Epithelial cell of esophagus (primary cell): Measurements from ENCODE around the gene OR5A2.
"Not testable (repeated sequence)": the region's sequence is repeated elsewhere in the genome, so short reads cannot be mapped to it uniquely, and the experiment has no call there.

Experiments used
- DNase-seq: peaks from one replicate; pipeline ENCODE4 v3.0.0; 2010; ENCODE audit warnings: low read depth
- H3K4me3 ChIP-seq: 2 replicates; pipeline ENCODE4 v1.5.1; 2011; ENCODE audit warnings: mild to moderate bottlenecking, low read length, control low read depth
- CTCF ChIP-seq: IDR thresholded peaks from 2 replicates; pipeline ENCODE4 v1.5.1; 2011; ENCODE audit warnings: low read depth, mild to moderate bottlenecking, low read length, control low read depth, inconsistent platforms; ENCODE audit not compliant: insufficient read depth; ENCODE audit errors: missing control alignments

The OR5A2 gene

GRCh38 chr11:59426361-59427067 lies at the start of gene OR5A2:
Gene OR5A2 (minus strand): TSS chr11:59426413. CDS start chr11:59422953, 3,460 bp downstream.
- no peak within 1 kb of the TSS for H3K4me3 ChIP-seq
- peak; percentile 26 for DNase-seq
- no peak for TF ChIP-seq CTCF

GRCh38 chr11:59475176-59475575 lies 49.0 kb upstream of the OR5A2 start:
- no peak overlapping the region for H3K4me3 ChIP-seq
- no peak for TF ChIP-seq CTCF
- DNase-seq, result no peak

DNA sequence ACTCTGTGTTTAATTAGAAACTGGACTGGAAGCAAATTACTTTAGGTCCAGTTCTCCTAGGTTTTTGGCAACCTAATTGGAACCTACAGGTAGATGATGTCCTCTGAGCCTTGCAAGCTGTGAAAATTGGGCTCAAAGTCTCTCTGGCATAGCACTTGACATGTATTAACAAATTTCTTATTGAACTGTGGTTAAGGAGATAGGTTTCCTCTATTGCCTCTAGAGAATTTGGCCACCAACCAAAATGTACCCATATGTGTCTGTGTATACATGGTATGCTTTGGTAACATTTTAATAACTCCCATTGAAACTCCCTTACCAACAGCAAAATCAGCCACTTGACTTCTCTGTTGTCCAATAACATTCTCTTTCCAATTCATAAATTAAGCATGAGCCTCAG lies 46.8 kb upstream of the OR5A2 start, which contains the start of gene OR4D10:
OR4D10 (plus strand) TSS at position 301 of the 400 bp plus-strand sequence. CDS start 4,115 bp downstream, outside the sequence.
- no peak for TF ChIP-seq CTCF
- no peak within 1 kb of the TSS for H3K4me3 ChIP-seq
- DNase-seq, result no peak

DNA sequence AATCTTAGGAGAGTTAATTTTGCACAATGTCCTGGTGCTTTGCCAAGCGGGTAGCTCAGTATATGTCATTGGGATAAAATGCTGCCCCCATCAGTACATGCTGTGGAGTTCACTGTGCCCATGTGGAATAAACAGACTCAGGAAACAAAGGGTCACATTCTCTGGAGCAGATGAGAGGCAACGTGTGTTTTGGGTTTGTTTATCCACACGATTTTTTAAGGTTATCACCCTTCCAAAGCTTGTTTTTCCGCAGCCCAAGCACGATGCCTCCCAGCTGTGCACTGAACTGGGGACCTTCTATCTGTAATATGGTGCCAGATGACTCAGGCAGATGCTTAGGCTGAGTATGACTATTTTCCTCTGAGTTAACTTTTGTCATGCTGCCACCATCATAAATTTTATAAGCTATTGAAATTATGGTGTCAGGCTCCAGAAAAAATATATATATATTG lies 37.0 kb upstream of the OR5A2 start:
- no peak for DNase-seq
- no peak overlapping the region for H3K4me3 ChIP-seq
- no peak for TF ChIP-seq CTCF

DNA sequence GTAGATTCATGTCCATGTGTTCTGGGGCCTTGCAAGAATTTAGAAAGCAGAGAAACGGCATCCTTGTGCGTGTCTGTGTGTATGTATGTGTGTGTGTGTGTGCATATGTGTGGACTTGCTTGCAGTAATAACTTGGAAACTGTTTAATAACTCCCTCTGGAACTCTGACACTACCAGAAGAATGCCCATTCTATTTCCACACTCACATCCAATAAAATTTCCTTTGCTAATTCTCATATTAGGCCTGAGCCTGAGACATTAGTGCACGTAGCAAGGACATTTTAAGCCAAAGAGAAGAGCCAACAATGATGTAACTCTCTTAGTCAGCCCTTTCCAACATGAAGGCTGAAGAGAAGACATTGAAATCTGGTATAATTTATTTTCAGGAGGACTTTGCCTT lies 33.7 kb upstream of the OR5A2 start:
- TF ChIP-seq CTCF, result no peak
- DNase-seq, result no peak

DNA sequence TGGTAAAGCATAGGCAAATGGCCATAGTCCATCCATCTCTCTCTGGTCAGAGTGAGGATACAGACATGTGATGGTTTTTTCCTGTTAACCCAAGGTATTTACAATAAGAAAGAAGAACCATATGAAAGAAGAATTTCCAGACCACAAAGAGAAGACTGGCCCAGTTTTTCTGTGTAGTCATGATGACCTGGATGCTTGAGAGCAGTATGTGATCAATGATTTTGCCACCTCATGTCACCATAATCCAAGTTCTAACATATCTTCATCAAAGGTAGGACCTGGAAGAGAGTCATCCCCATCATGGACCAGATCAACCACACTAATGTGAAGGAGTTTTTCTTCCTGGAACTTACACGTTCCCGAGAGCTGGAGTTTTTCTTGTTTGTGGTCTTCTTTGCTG lies 30.4 kb upstream of the OR5A2 start, which contains the start of gene OR4D6:
OR4D6 (plus strand) TSS at position 301 of the 400 bp plus-strand sequence; CDS start at position 301, 0 bp downstream.
- no peak within 1 kb of the TSS for H3K4me3 ChIP-seq
- no peak for TF ChIP-seq CTCF
- DNase-seq, result no peak

More for the DNA sequence above, 33.7 kb upstream of the OR5A2 start:
- no peak overlapping the region for H3K4me3 ChIP-seq

- DNase-seq, result no peak
- H3K4me3 ChIP-seq, result no peak overlapping the region
- TF ChIP-seq CTCF, result no peak
Observed at GRCh38 chr11:59448484-59448883, 22.3 kb upstream of the OR5A2 start.

DNA sequence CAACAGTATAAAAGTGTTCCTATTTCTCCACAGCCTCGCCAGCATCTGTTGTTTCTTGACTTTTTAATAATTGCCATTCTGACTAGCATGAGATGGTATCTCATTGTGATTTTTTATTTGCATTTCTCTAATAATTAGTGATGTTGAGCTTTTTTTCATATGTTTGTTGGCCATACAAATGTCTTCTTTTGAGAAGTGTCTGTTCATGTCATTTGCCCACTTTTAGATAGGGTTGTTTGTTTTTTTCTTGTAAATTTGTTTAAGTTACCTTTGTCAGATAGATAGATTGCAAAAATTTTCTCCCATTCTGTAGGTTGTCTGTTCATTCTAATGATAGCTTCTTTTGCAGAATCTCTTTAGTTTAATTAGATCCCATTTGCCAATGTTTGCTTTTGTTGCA lies 19.4 kb upstream of the OR5A2 start:
- not testable (repeated sequence) for DNase-seq, H3K4me3 ChIP-seq
